Colon (tissue), 2 donors: Measurements from ENCODE around the gene NUDT22.

Experiments used
- FAIRE-seq: peaks from 2 replicates; lab custom pipeline; 2012; peaks lifted over from hg19 to GRCh38; lab: Jason Lieb, UNC
- donor health status: control.
- donor health status: control.

Gene NUDT22

GRCh38 chr11:64225608-64226506 is at the start of gene NUDT22, which contains the start of gene TRPT1:
TSS of gene NUDT22 (plus strand) at chr11:64226274. CDS start at chr11:64226653, 379 bp downstream.
TSS of gene TRPT1 (minus strand) at chr11:64226186. CDS start at chr11:64225860, 326 bp downstream.
- FAIRE-seq: no peak

DNA sequence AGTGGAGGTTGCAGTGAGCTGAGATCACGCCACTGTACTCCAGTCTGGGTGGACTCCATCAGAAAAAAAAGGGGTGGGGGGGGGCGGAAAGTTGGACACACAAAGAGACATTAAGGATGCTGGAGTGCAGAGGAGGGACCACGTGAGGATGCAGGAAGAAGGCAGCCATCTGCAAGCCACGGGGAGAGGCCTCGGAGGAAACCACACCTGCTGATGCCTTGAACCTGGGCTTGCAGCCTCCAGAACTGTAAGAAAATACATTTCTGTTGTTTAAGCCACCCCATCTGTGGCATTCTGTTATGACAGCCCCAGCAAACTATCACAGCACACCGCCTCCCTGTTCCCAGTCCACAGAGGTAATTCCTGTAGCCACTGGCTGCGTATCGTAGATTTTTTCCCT is 49.3 kb upstream of the NUDT22 start:
- FAIRE-seq: no peak

- no peak for FAIRE-seq
These were observed 47.9 kb upstream of the NUDT22 start for GRCh38 chr11:64178203-64178602.

DNA sequence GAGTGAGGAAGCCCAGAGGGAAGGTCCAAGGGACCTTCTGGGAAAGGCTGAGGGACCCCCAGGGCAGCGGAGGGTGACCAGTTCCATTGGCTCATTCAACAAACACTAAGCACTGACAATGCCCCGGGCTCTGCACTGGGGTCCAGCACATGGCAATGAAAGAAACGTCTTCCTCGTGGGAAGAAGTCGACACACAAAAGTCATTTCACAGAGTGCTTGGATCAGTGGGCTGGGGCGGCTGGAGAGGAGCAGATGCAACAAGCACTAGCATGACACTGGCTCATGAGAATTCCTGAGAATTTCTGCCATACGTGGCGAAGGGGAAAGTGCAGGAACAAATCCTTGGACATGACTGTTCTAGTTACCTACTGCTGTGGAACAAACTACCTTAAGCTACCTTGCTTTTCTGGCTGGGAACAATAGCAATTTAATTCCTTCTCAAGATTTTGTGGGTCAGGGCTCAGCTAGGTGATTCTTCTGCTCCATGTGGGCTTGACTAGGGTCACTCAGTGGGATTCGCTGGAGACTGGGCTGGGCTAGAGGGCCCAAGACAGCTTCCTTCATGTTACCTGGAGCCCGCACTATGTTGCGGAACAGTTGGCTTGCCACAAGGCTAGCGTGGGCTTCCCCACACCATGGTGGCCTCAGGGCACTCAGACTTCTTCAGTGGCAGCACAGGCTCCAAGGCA is 47.0 kb upstream of the NUDT22 start:
- FAIRE-seq: no peak

DNA sequence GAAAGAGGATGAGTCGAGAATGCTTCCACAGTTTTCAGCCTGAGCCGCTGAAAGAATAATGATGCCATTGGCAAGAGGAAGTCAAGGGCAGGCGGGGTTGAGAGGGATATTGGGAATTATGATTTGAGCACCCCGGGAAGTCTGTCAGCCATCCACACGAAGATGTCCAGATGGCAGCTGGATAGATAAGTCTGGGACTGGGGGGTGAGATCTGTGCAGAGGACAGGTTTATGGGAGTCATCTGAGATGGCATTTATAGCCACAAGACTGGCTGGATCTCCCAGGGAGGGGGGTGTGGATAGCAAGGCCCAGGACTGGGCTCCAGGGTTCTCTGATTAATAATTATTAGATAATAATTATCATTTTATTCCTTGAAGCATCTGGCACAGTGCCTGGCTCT is 45.2 kb upstream of the NUDT22 start:
- FAIRE-seq: no peak

DNA sequence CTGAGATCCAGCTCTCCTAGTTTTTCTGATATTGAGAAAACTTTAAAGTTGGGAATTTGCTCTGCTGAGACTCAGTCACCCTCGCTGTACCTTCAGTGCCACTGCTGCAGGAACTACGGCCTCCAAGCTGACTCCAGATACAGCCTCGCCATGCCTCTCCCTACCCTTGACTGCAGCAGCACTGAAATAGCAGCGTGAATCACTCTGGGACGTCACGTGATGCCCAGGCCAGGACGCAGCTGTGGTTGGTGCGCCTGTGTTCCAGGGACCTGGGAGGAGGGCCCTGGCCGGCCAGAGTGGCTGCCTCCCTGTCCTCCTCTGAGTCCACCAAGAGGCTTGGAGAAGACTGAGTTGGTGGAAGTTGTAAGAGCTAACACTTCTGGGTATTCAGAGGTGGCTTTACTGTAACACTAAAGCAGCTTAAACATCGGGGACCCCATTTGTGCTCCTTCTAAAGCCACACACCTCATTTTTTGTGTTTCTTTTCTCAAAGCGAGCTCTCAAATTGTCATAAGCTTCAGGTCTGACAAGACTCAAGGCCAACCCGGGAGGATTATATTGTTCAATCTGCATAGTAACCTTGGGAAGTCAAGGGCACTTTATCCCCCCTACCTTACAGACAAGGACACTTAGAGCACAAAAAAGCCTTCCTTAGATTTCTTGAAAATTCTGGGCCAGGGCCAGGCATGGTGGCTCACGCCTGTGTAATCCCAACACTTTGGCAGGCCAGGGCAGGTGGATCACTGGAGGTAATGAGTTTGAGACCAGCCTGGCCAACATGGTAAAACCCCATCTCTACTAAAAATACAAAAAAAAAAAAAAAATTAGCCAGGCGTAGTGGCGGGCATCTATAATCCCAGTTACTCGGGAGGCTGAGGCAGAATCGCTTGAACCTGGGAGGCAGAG is 44.3 kb upstream of the NUDT22 start:
- no peak for FAIRE-seq

GRCh38 chr11:64183890-64184289 is 42.2 kb upstream of the NUDT22 start:
- FAIRE-seq: no peak

DNA sequence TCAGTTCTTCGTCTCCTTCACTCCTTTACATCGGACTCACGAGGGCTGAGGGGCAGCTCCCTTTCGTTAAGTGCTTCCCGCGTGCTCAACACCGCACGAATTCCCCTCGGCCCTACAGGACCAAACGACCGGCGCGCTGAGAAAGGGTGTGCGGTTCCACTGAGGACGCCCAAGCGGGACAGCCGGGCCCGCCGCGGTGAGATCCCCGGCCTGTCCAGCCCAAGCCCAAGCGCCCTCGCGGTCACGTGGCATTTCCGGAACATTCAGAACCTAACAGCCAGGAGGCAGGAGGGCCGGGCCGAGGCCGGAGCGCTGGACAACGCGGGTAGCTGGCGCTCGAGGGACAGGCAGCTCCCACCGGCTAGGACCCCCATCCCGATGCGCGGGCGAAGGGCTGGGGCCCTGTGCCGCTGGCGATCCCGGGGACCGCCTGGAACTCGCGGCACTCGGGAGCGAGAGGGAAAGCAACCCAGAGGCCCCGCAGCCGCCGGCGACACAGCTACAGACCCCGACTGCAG is 40.8 kb upstream of the NUDT22 start:
- FAIRE-seq: no peak

GRCh38 chr11:64185693-64186491 is 40.2 kb upstream of the NUDT22 start, which contains the start of gene STIP1:
TSS of gene STIP1 (plus strand) at chr11:64186171. CDS start at chr11:64186262, 91 bp downstream.
- FAIRE-seq: peak; percentile 69

DNA sequence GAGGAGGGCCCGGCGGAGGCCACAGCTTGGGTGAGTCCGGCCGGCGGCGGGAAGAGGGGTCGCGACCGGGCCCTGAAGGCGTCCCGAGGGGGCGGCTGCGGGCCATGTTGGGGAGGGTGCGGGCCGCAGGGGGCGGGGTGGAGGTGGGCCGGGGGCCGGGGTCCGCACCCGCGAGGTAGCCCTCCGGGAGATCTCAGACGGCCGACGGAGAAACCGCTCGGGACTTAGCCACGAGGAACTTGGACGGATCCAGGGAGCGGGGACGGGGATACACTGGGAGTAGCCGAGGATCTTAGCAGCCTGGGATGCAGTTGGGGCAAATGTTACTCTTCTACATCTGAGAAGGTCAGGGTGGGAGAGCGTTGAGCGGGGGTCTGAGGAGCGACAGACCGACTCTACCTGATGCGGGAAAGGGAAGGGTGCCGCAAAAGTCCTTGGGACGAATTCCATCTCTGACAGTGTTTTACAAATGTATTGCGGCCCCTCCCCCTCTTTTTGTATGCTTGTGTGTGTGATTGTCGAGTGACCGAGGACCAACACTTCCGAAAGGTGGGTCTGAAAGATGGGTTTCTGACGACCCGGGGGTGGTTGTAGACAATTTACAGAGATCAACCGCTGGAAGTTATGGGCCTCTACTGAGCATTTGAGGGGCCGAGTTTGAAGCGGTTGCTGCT is 39.4 kb upstream of the NUDT22 start:
- FAIRE-seq: no peak

- FAIRE-seq: no peak
These were observed 33.6 kb upstream of the NUDT22 start for GRCh38 chr11:64192434-64192833.

DNA sequence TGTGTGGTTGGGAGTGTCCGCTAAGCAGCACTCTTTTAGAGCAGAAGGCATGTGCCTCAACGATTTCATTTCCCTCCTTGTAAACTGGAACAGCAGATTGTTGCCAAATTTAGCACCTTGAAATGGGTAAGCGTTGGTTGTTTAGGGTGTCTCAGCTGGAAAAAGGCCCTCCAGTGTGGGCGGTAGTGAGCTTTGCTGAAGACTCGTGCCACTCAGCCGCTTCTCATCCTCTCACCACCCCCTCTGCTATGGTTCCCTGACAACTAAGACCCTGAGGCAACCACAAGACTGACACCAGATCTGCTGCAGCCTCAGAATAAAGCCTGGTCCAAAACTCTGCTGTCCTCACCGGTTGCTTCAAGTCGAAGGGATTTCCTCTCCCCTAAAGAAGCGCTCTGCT is 29.4 kb upstream of the NUDT22 start:
- no peak for FAIRE-seq

GRCh38 chr11:64198511-64198910 is 27.6 kb upstream of the NUDT22 start:
- no peak for FAIRE-seq

DNA sequence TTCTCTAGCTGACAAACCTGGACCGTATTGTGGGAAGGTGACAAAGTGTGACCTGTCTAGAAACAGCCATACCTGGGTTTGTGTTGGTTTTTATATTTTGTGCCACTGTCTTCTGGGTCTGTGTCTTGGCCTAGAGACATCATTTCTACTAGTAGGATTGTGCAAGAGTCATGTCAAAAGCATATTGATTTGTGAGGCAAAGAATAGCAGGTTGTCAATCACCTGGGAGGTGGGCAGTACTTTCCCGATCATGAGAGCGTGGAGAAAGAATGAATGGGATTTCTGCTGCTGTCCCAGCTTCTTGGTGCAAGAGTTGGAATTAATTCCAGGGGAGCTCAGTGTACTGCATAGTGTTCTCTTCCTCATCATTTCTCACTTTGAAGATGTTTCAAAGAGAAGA is 24.5 kb upstream of the NUDT22 start:
- no peak for FAIRE-seq

- FAIRE-seq: no peak
These were observed 23.1 kb upstream of the NUDT22 start for GRCh38 chr11:64202992-64203391.

- no peak for FAIRE-seq
These were observed 22.5 kb upstream of the NUDT22 start for GRCh38 chr11:64203421-64204079.

DNA sequence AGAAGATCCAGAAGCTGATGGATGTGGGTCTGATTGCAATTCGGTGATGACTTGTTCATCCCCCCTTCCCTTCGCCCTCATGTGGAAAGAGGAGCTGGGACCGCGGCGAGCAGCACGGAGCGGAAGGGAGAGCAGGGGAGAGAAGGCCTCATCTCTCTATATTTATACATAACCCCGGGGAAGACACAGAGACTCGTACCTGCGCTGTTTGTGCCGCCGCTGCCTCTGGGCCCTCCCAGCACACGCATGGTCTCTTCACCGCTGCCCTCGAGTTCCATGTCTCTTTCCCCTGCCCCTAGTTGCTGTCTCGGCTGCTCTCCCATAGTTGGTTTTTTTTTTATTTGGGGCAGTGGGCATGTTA is 22.0 kb upstream of the NUDT22 start:
- FAIRE-seq: no peak

- no peak for FAIRE-seq
These were observed 21.5 kb upstream of the NUDT22 start for GRCh38 chr11:64204464-64204989.

- no peak for FAIRE-seq
These were observed 19.4 kb upstream of the NUDT22 start, which contains the start of gene FERMT3 for GRCh38 chr11:64206457-64207255. TSS of gene FERMT3 (plus strand) at chr11:64206721. CDS start at chr11:64207365, 644 bp downstream.
